Measurements from ENCODE around the gene ZNF317. TPM values are rescaled to one million over a fixed set of nuclear protein-coding genes. Genes with fewer than 3 reads are reported as not detected.

ZNF317 gene
- total RNA-seq, 2 donors from 2014 or later = 66.2 to 77.4 TPM

DNA sequence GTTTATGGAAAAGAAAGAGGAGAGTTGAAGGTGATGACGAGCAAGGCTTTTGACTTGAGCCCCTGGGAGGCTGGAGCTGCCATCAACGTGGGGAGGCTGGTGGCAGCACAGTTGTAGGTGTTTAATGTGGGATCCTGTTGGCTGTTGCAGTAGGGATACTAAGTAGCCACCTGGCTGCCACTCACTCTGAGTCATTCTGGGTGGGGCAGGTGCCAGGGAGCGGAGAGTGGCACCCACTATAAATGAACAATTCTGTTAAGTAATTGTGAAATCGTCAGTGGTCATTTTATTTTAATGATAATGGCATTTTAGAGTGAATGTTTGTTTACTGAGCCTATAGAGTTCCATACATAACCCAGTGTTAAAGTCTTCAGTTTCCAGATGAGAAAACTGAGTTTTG lies 9.8 kb downstream of the ZNF317 start:
- ATAC-seq = no peak
- H3K9me3 ChIP-seq (ENCODE audit: control insufficient read depth, low read length, poor library complexity, severe bottlenecking) = no peaks in the 10 kb centered on the region
- DNase-seq = no peak
- peaks cover 45% of the 10 kb centered on the region for H3K4me1 Mint-ChIP-seq
- H3K27ac Mint-ChIP-seq = no peak overlapping the region
- H3K36me3 Mint-ChIP-seq (ENCODE audit: low read depth) = peaks cover 3% of the 10 kb centered on the region
- no peaks in the 10 kb centered on the region for H3K27me3 Mint-ChIP-seq
- H3K4me3 Mint-ChIP-seq = no peak overlapping the region

DNA sequence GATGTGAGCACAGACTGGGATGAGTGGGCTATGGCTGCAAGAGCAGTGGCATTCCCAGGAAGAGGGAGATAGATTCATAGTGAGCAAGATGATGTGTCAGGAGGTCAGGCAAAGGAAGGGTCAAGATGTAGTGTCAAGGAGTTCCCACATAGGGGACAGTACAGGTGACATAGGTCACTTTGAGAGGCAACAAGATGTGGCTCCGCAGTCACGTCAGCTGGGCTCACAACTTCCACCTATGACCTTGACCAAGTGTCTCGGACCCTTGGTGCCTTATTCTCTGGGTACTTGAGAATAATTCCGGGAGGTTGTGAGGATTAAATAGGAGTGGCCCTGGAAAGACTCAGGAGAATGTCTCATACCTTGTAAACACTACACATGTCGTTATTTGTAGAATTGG lies 10.5 kb downstream of the ZNF317 start:
- H3K27me3 Mint-ChIP-seq = no peaks in the 10 kb centered on the region
- peak overlapping the region; percentile 12 for H3K27ac Mint-ChIP-seq
- no peak for DNase-seq
- H3K4me3 Mint-ChIP-seq = no peak overlapping the region
- H3K4me1 Mint-ChIP-seq = peaks cover 52% of the 10 kb centered on the region
- peaks cover 8% of the 10 kb centered on the region for H3K36me3 Mint-ChIP-seq (ENCODE audit: low read depth)
- ATAC-seq = no peak
- no peaks in the 10 kb centered on the region for H3K9me3 ChIP-seq (ENCODE audit: control insufficient read depth, low read length, poor library complexity, severe bottlenecking)

DNA sequence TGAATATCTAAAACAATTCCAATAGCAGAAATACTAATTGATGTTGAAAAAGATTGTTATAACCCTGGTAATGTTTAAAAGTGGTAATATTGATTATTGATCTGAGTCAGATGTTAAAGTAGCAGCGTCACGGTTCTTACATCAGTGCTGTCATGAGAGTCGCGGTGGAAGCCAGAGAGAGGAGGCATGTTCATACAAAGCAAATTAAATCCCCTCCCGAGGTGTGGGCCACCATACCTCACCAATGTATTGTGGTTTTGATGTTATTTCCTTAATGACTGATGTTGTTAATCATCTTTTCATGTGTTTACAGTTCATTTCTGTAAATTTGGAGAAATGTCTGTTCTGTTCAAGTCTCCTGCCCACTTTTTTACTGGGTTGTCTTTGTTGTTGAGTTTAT lies 11.2 kb downstream of the ZNF317 start:
- H3K27ac Mint-ChIP-seq = peak overlapping the region; percentile 12
- no peak overlapping the region for H3K4me3 Mint-ChIP-seq

DNA sequence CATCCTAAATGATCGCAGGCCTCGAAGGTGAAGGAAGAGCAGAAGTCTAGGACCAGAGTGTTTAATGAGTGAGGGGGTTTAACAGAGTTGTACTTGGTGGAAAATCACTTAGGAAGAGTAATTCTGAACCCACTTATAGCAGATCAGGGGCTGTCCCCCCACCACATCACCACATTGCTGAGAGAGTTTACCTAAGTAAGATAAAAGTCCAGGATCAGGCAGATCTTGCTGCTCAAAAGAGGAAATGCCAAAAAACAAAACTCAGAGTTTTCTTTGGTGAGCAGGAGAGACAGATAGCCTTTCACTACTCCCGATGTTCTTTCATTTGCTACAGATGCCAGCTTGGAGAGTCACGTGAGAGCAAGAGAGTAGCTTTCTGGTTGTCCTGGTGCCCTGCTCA lies 15.4 kb downstream of the ZNF317 start:
- Mint-ChIP-seq H3K27ac (no peak overlapping the region), H3K36me3 (ENCODE audit: low read depth) (peaks cover 17% of the 10 kb centered on the region), H3K27me3 (no peaks in the 10 kb centered on the region), H3K4me3 (no peak overlapping the region), H3K4me1 (peaks cover 30% of the 10 kb centered on the region)
- ATAC-seq (no peak), DNase-seq (no peak)
- H3K9me3 ChIP-seq (ENCODE audit: control insufficient read depth, low read length, poor library complexity, severe bottlenecking) = peaks cover 4% of the 10 kb centered on the region

More for the DNA sequence above, 11.2 kb downstream of the ZNF317 start:
- H3K27me3 Mint-ChIP-seq = no peaks in the 10 kb centered on the region
- H3K4me1 Mint-ChIP-seq = peaks cover 54% of the 10 kb centered on the region
- ATAC-seq (no peak), DNase-seq (no peak)
- H3K36me3 Mint-ChIP-seq (ENCODE audit: low read depth) = peaks cover 8% of the 10 kb centered on the region
- no peaks in the 10 kb centered on the region for H3K9me3 ChIP-seq (ENCODE audit: control insufficient read depth, low read length, poor library complexity, severe bottlenecking)

DNA sequence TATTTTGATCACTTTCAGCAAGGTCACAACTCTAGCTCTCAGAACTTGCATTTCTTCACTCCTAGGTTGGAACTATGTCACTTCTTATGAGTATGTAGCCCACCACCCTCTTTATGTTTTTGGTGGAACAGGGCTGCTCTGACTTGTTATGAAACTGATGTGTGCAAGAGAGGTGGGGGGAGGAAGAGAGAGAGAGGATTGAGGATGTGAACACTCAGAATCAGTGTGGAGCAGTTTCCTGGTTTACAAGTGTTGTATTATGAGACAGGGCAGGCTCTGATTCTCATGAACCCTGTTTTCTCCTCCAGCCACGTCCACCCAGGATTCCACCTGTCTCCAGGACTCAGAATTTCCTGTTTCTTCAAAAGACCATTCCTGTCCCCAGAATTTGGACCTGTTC lies 16.1 kb downstream of the ZNF317 start:
- H3K9me3 ChIP-seq (ENCODE audit: control insufficient read depth, low read length, poor library complexity, severe bottlenecking) = peaks cover 8% of the 10 kb centered on the region
- Mint-ChIP-seq H3K4me1 (peaks cover 23% of the 10 kb centered on the region), H3K27me3 (no peaks in the 10 kb centered on the region), H3K27ac (no peak overlapping the region), H3K36me3 (ENCODE audit: low read depth) (peaks cover 19% of the 10 kb centered on the region), H3K4me3 (no peak overlapping the region)
- ATAC-seq = no peak
- DNase-seq = no peak

DNA sequence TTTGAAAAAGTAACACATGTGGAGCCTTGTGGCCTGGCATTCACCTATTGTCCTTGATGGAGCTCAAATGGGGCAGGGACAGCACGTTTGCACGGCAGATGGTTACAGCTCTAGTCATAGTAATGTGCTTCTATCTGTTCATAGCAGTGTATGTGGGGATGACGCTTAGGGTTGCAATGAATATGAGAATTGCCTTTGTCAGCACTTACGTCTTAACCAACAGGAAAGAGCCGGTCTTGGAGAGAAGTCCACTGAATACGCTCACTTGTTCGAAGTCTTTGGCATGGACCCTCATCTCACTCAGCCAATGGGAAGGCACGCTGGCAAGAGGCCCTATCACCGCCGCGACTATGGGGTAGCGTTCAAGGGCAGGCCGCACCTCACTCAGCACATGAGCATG lies 19.7 kb downstream of the ZNF317 start:
- ATAC-seq (no peak), DNase-seq (no peak)
- peaks cover 10% of the 10 kb centered on the region for H3K4me1 Mint-ChIP-seq
- no peak overlapping the region for H3K27ac Mint-ChIP-seq
- H3K9me3 ChIP-seq (ENCODE audit: control insufficient read depth, low read length, poor library complexity, severe bottlenecking) = peaks cover 10% of the 10 kb centered on the region
- H3K27me3 Mint-ChIP-seq = no peaks in the 10 kb centered on the region
- H3K4me3 Mint-ChIP-seq = no peak overlapping the region
- H3K36me3 Mint-ChIP-seq (ENCODE audit: low read depth) = peaks cover 16% of the 10 kb centered on the region

DNA sequence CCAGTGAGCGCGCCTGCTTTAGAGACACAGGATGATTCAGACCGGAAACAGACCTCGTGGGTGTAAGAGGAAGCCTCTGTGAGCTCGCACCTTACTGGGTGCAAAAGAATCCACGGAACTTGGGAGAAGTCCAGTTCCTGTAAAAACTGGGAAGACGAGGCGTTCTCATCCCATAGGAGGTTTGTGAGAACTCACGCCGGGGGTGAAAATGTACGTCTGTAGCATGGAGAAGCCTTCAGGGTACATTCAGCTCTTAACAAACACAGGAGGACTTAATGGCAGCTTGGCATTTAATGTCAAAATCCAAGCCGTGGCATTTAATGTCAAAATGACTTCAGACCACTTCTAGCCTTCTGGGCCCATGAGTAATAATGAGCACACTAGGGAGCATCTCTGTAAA lies 21.2 kb downstream of the ZNF317 start:
- no peak for DNase-seq
- Mint-ChIP-seq H3K36me3 (ENCODE audit: low read depth) (peaks cover 13% of the 10 kb centered on the region), H3K4me3 (no peak overlapping the region), H3K27ac (no peak overlapping the region), H3K27me3 (no peaks in the 10 kb centered on the region), H3K4me1 (no peaks in the 10 kb centered on the region)
- ATAC-seq = no peak
- peaks cover 10% of the 10 kb centered on the region for H3K9me3 ChIP-seq (ENCODE audit: control insufficient read depth, low read length, poor library complexity, severe bottlenecking)

DNA sequence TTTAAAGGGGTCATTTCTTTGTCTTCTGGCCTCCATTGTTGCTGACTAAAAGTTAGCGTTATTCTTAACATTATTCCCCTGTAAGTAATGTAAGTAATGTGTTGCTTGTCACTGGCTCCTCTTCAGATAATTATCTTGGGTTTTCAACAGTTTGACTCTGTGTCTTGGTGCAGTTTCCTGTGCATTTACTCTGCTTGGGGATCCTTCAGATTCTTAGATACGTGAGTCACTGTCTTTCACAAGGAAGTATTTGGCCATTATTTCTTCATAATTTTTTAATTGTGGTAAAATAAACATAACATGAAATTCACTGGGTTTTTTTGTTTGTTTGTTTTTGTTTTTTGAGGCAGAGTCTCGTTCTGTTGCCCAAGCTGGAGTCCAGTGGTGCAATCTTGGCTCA lies 25.1 kb downstream of the ZNF317 start:
- H3K4me1 Mint-ChIP-seq = no peaks in the 10 kb centered on the region
- ATAC-seq = no peak
- no peaks in the 10 kb centered on the region for H3K27me3 Mint-ChIP-seq
- H3K4me3 Mint-ChIP-seq = no peak overlapping the region
- DNase-seq = no peak
- H3K27ac Mint-ChIP-seq = no peak overlapping the region
- H3K36me3 Mint-ChIP-seq (ENCODE audit: low read depth) = peaks cover 12% of the 10 kb centered on the region
- H3K9me3 ChIP-seq (ENCODE audit: control insufficient read depth, low read length, poor library complexity, severe bottlenecking) = peaks cover 6% of the 10 kb centered on the region

DNA sequence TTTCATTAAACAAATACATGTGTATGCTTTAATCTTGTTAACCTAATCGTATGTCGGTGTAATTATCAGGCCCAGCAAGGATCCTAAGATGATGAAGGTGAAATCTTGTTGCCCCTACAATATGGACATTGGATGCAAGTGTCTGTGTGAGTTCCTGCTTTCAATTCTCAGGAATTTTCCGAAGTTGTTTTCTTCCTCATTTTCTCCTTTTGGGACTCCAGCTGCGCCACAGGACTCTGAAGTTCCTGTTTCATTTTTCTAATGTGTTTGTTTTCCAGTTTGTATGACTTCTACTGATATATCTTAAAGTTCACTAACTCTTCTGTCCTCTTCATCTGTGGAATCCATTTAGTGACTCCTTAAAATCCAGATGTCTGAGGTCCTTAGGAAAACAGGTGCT lies 26.6 kb downstream of the ZNF317 start:
- Mint-ChIP-seq H3K4me1 (no peaks in the 10 kb centered on the region), H3K27ac (no peak overlapping the region), H3K27me3 (no peaks in the 10 kb centered on the region), H3K4me3 (no peak overlapping the region), H3K36me3 (ENCODE audit: low read depth) (peaks cover 8% of the 10 kb centered on the region)
- DNase-seq (no peak), ATAC-seq (no peak)
- no peaks in the 10 kb centered on the region for H3K9me3 ChIP-seq (ENCODE audit: control insufficient read depth, low read length, poor library complexity, severe bottlenecking)

DNA sequence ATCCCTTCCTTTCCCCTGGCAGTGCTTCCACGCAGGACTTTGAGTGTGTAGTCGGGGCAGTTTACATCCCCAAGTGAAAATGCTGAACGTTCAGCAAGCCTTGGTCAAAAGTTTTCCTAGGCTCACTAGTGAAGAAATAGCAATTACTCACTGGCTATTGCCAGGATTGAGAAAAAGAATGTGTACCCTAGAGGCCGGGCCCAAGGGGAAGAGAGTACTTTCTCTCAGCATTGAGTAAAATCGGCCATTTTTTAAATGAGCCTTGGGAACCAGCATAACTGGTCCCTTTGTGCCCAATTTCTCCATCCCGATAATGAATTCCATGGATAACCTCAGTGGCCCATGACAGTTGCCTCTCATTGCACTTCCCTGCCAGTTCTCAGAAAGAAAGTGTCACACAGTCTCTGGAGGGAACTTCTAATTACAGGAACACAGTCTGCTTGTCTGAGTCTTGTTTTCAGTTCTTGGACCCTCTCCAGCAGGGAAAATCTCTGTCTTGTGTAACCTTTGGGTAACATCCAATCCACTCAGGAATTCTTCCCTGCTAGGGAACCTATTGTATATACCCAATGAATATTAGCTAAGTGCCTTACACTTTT lies 31.3 kb downstream of the ZNF317 start:
- no peak overlapping the region for H3K27ac Mint-ChIP-seq

DNA sequence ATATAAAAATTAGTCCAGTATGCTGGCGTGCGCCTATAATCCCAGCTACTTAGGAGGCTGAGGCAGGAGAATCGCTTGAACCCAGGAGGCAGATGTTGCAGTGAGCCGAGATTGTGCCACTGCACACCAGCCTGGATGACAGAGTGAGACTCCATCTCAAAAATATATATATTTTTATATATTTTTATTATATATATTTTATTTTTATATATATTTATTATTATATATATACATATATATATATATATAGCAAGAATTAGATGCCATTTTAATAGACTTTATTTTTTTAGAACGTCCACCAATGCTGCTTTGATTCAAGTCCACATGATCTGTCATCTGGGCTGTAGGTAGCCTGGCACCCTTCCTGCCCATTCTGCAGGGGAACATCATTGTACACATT lies 35.1 kb downstream of the ZNF317 start:
- DNase-seq = no peak
- H3K4me3 Mint-ChIP-seq = no peak overlapping the region
- H3K4me1 Mint-ChIP-seq = peaks cover 3% of the 10 kb centered on the region
- no peak overlapping the region for H3K27ac Mint-ChIP-seq
- ATAC-seq = no peak
- H3K36me3 Mint-ChIP-seq (ENCODE audit: low read depth) = no peaks in the 10 kb centered on the region
- no peaks in the 10 kb centered on the region for H3K9me3 ChIP-seq (ENCODE audit: control insufficient read depth, low read length, poor library complexity, severe bottlenecking)
- H3K27me3 Mint-ChIP-seq = peaks cover 5% of the 10 kb centered on the region

More for the DNA sequence above, 31.3 kb downstream of the ZNF317 start:
- ATAC-seq (no peak), DNase-seq (no peak)
- peaks cover 6% of the 10 kb centered on the region for H3K36me3 Mint-ChIP-seq (ENCODE audit: low read depth)
- peaks cover 3% of the 10 kb centered on the region for H3K4me1 Mint-ChIP-seq
- H3K27me3 Mint-ChIP-seq = no peaks in the 10 kb centered on the region
- no peaks in the 10 kb centered on the region for H3K9me3 ChIP-seq (ENCODE audit: control insufficient read depth, low read length, poor library complexity, severe bottlenecking)
- no peak overlapping the region for H3K4me3 Mint-ChIP-seq

DNA sequence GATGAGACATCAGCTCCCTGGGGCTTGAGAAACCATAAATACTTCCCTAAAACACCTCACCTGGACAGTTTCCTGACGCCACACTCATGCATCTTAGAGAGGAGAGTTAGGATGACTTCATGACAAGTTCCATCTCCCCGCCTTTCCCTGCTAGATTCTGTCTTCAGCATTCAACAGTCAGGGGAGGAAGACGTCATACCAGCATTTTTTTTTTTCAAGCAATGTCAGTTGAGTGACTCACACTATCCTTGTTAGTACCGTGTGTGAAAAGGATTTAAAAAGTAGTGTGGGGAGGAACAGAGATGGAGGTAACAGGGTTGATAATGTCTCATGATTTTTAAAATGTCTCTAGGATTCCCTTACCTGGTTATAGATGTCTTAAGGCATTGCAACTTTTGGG lies 38.7 kb downstream of the ZNF317 start, which contains the start of gene OR7D2:
TSS of gene OR7D2 (plus strand) at position 79 of the 400 bp plus-strand sequence. CDS start 6,803 bp downstream, outside the sequence.
- H3K27me3 Mint-ChIP-seq = peaks cover 5% of the 10 kb centered on the region
- no peak within 1 kb of the TSS for H3K27ac Mint-ChIP-seq
- no peaks in the 10 kb centered on the region for H3K9me3 ChIP-seq (ENCODE audit: control insufficient read depth, low read length, poor library complexity, severe bottlenecking)
- ATAC-seq = no peak
- DNase-seq = no peak
- H3K36me3 Mint-ChIP-seq (ENCODE audit: low read depth) = no peaks in the 10 kb centered on the region
- H3K4me3 Mint-ChIP-seq = no peak within 1 kb of the TSS
- H3K4me1 Mint-ChIP-seq = no peaks in the 10 kb centered on the region

DNA sequence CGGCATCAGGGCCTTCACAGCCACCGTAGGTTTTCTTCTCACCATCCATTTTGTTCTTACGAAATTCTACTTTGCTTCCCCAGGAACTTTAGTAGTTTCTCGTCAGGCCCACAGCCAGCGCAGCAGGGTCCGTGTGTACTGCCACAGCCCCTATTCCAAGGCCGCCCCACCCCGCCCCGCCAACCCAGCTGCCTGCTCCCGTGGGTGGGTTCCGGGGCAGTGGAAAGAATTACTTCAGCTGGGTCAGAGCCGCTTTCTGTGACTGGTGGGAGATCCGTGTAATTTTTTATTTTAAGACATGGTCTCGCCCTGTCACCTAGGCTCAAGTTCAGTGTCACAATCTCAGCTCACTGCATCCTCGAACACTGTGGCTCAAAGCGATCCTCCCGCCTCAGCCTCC lies 42.8 kb downstream of the ZNF317 start:
- ATAC-seq (no peak), DNase-seq (no peak)
- Mint-ChIP-seq H3K4me3 (no peak overlapping the region), H3K4me1 (no peaks in the 10 kb centered on the region), H3K27ac (no peak overlapping the region), H3K27me3 (peaks cover 12% of the 10 kb centered on the region), H3K36me3 (ENCODE audit: low read depth) (peaks cover 2% of the 10 kb centered on the region)
- H3K9me3 ChIP-seq (ENCODE audit: control insufficient read depth, low read length, poor library complexity, severe bottlenecking) = no peaks in the 10 kb centered on the region

DNA sequence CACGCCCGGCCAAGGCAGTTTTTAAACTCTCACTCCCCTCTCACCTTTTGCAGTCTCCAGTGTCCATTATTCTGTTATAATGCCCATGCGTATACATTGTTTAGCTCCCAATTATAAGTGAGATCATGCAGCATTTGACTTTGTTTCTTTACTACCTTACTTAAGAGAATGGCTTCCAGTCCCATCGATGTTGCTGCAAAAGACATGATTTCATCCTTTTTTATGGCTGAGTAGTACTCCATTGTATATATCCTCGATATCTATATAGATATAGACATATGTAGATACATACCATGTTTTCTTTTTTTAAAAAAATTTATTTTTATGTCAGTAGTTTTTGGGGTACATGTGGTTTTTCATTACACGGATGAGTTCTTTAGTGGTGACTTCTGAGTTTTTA lies 47.0 kb downstream of the ZNF317 start:
- H3K27ac Mint-ChIP-seq = no peak overlapping the region
- ATAC-seq = no peak
- H3K4me3 Mint-ChIP-seq = no peak overlapping the region

More for the DNA sequence above, 47.0 kb downstream of the ZNF317 start:
- Mint-ChIP-seq H3K4me1 (no peaks in the 10 kb centered on the region), H3K36me3 (ENCODE audit: low read depth) (peaks cover 2% of the 10 kb centered on the region), H3K27me3 (peaks cover 19% of the 10 kb centered on the region)
- H3K9me3 ChIP-seq (ENCODE audit: control insufficient read depth, low read length, poor library complexity, severe bottlenecking) = no peaks in the 10 kb centered on the region
- DNase-seq = no peak
